Smooth muscle cell of the brain vasculature (primary cell): ENCODE measurements around the gene EXOC3L2.

Source experiments
- DNase-seq: peaks from one replicate; pipeline ENCODE4 v3.0.0-alpha.2; 2012; ENCODE audit warnings: low read depth, low spot score

The EXOC3L2 gene

DNA sequence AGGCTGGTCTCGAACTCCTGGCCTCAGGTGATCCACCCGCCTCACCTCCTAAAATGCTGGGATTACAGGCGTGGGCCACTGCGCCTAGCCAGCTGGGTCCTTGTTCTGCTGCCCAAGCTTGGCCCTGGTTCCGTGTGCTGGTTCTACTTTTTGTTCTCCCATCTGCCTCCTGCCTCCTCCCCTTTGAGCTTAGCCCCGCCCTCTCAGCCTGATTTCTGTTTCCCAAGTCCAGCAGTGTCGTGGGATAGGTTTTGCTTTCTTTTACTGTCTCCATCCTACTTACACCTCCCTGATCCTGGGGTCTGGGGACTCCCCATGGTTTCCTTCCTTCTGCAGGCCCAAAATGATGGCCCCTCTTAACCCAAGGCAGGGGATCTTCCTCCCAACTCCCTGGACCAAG, 64.3 kb downstream of the EXOC3L2 start:
- no peak for DNase-seq

DNA sequence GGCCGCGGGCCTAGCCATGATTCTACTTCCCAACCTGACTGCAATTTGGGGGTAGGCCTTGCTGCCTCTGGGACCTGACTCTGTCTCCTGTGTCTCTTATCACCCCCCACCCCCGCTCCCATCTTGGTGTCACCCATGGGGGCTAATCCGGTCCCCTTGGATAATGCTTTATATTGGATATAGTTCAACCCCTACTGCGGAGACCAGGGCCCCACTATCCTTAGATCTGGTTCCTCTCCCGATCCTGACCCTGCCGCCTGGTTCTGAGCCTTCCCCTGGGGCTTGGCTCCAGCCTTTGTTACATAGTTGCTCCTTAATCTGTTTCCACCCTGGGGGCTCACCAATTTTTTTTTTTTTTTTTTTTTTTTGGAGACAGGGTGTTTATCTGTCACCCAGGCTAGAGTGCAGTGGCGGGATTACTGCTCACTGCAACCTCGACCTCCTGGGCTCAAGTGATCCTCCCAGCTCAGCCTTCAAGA, 65.3 kb downstream of the EXOC3L2 start:
- no peak for DNase-seq

DNA sequence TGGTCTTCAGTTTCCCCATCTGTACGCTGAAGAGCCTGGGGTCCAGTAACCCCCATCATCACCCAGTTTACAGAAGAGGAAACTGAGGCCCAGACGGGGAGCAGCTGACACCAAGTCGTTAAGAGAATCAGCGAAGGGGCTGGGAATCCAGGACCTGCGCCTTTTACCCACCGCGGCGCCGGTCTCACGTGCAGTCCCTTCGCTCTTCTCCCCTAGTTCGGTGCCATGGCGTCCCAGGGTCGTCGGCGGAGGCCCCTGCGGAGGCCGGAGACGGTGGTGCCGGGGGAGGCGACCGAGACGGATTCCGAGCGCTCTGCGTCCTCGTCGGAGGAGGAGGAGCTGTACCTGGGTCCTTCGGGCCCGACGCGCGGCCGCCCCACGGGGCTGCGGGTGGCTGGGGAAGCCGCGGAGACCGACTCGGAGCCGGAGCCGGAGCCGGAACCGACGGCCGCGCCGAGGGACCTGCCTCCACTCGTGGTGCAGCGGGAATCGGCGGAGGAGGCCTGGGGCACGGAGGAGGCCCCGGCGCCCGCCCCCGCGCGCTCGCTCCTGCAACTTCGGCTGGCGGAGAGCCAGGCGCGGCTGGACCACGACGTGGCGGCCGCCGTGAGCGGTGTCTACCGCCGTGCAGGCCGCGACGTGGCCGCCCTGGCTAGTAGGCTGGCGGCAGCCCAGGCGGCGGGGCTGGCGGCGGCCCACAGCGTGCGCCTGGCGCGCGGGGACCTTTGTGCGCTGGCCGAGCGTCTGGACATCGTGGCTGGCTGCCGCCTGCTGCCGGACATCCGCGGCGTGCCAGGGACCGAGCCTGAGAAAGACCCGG, 65.9 kb downstream of the EXOC3L2 start:
- no peak for DNase-seq

DNA sequence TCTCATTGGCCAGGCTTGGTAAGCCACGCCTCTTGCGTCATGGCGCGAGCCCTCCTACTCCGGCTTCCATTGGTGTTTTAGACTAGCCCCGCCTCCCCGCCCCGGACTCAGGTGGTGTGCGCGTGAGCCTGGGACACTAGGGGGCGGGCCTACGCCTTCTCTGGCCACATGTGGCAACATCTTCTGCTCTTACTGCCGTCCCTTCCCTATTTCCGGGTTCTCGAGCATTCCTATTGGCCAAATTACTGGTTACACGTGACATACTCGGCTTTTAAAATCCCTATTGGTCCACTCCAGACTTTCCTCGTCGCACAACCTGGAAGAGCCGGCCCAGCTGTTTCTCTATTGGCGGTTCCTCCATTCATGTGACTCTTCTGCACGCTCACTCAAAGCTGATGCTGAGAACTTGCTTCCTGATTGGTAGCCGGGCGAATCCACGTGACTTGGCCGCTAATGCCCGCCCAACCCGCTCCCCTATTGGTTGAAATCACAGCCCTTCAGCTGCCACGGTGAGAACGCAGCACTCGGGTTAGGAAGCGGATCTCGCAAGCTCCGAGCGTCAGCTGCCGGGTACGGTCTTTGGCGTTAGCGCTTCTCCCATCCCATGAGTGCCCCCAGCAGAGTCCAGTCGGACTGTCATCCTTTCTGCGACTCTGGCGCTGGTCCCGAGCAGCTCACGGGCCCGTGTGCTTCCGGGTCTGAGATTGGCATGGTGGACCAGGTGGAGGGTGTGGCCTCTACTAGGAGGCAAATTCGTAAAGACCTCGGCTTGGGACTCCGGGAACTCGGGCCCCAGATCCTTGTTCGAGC, 66.7 kb downstream of the EXOC3L2 start, which contains the start of gene BLOC1S3:
Gene BLOC1S3 (plus strand): TSS at position 523 of the 810 bp plus-strand sequence. CDS start 513 bp downstream, outside the sequence.
- DNase-seq = peak; percentile 100

DNA sequence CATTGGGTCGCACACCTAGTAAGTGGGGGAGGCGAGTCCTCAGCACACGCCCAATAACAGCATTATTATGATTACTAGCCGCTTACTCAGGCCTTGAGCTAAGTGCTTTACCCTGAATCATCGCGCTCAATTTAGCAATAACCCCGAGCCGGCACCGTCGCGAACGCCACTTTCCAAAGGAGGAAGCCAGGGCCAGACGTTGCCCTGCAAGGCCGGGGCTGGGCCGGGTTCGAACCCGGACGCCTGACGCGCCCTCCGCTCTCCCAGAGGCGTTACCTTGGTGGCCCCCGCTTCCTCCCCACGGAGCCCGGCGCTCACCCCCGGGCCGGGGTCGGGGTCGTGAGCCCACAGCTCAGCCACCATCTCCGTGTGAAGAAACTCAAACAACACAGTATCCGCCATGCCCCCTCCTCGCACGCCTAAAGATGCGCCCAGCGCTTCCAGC, 67.4 kb downstream of the EXOC3L2 start, which contains the start of gene TRAPPC6A:
Gene TRAPPC6A (minus strand): TSS at position 421 of the 445 bp plus-strand sequence. CDS start 19 bp downstream, at position 402.
- DNase-seq = no peak

DNA sequence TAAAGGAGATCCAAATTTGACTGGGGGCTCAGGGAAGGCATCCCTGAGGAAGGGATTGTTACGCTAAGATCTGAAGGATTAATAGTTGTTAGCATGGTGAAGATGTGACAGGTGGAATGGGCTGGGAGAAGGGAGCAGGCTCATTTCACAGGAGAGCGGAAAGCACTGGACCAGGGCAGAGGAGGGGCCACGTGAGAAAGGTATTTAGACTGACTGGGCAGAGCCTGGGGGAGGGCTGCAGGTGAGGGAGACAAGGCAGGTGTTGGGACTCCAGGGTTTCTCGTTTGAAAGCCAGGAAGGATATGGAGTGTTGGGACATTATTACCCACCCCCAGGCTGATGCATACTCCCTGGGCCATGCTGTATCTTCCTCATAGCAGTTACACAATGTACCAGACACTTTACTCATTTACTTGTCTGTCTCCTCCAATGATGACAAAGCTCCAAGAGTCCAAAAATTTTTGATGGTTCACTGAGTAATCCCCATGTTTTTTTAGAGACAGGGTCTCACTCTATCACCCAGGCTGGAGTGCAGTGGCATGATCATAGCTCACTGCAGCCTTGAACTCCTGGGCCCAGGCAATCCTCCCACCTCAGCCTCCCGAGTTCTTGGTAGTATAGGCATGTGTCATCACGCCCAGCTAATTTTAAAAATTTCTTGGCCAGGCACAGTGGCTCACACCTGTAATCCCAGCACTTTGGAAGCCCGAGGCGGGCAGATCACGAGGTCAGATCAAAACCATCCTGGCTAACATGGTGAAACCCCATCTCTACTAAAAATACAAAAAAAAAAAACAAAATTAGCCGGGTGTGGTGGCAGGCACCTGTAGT, 69.5 kb downstream of the EXOC3L2 start:
- DNase-seq = no peak

DNA sequence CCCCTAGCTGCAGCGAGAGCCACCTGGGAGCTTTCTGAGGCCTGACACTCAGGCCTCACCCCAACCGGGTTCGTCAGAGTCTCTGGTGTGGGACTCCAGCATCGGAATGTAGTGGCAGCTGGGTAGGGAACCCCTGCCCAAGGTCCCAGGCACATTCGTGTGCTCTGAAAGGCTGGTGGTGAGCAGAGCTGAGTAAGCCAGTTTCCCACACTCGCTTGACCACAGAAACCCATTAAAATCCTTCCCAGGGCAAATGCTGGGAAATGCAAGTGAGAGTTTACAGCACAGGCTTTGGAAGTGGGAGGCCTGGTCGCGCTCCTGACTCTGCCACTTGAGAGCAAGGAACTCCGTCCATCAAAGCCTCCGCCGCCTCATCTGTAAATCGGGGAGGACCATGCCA, 71.4 kb downstream of the EXOC3L2 start:
- DNase-seq = no peak

DNA sequence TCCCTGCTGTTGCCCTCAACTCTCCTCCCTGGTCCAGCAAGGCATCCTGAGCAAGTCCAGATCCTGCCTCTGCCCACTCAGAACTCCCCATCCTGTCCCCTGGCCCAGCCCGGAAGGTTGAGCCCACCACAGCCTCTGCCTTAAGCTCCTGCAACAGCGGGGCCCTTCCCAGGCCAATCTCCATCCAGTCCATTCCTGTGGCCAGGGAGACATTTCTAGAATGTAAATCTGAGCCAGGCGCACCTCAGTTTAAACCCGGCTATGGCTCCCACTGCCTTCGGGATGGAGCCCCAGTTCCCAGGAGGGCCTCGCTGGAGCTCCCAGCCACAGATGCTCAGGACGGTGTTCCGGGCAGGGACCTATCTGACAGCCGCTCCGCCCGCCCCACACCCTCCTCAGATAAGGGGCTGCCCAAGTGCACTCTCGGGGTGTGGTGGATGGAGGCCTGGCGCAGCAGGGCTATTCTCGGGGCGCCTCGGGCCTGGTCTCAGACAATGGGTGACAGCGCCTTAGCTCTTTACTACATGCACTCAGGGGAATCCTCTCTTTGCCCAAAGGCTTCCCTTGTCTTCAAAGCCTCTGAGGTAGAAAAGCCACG, 72.5 kb downstream of the EXOC3L2 start:
- no peak for DNase-seq

DNA sequence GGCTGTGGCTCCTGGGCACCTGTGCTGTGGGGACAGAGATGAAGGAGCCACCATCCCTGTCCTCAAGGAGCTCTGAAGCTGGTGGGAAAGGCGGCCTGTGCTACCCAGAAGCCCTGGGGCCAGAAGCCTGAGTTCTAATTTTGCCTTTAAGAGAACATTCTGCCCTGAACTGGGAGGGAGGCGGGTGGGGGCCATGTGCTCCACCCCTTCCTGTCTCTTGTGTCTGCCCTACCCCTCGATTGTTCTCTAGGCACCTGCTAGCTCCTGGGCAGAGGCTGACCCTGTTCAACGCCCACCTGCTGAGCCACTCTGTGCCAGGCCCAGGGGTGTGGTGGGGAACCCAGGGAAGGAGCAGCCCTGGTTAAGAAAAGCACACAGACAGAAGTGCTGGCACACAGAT, 73.0 kb downstream of the EXOC3L2 start:
- no peak for DNase-seq

DNA sequence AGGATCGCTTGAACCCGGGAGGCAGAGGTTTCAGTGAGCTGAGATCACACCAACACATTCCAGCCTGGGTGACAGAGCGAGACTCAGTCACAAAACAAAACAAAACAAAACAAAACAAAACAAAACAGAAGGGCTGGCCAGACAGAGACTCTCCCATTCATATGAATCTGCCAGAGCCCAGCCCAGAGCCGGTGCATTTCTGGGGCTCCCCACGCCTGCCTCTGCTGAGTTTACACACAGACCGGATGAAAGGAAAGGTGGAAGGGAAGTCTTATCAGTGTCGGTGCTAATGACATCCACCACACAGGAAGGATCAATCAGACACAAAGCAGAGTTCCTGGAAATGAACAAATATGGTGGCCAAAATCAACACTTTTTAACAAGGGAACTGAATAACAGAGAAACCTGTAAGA, 74.0 kb downstream of the EXOC3L2 start:
- no peak for DNase-seq

DNA sequence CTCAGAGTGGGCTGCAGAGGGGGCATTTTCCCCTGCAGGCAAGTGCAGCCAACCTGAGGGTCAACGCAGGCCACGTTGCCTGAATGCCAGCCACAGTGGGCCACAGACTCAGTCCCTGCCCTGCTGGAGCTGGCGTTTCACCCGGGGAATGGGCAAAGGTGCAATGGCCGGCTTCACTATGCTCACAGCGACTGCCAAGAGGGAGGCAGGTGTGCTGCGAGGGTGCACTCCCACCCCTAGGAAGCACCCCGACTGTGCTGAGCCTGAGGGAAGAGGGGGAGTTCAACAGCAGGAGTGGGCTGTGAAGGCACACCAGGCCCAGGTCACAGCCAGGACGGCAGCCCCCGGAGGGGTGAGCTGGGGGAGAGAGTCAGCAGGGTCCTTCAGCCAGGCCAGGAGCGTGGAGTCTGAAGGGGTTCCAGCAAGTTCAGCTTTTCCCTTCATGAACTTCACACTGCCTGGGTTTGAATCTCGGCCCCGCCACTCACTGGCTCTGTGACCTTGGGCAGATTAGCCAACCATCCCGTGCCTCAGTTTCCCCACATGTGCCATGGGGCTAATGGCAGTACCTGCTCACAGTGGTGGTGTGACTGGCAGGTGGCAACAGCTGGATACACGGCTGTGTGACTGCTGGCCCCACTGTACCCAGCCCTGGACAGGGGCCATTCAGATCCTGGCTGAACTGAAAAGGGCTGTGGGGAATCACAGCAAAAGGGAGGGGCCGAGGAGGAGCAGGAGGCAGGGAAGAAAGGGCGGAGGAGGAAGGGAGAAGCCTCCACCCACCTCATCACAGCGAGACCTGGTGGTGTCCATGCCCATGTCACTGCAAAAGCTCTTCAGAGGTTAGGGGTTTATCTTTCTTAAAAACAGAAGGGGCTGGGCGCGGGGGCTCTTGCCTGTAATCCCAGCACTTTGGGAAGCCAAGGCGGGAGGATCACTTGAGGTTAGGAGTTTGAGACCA, 74.8 kb downstream of the EXOC3L2 start:
- no peak for DNase-seq

DNA sequence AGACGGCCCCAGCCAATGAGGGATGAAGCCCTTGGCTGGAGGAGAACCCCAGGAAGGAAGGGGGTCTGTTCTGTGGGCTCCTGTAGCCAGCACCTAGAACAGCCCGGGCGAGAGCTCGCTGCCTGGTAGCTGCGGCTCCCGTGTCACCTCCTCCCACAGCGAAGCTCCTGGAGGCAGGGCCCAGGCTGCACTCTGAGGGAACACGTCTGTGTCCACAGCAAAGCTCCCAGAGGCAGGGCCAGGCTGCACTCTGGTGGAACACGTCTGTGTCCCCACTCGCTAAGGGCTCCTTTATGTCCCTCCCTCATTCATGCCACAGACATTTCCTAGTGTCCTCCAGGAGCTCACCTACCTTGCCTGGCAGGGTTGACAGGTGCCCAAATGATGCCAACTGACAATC, 75.6 kb downstream of the EXOC3L2 start:
- no peak for DNase-seq

DNA sequence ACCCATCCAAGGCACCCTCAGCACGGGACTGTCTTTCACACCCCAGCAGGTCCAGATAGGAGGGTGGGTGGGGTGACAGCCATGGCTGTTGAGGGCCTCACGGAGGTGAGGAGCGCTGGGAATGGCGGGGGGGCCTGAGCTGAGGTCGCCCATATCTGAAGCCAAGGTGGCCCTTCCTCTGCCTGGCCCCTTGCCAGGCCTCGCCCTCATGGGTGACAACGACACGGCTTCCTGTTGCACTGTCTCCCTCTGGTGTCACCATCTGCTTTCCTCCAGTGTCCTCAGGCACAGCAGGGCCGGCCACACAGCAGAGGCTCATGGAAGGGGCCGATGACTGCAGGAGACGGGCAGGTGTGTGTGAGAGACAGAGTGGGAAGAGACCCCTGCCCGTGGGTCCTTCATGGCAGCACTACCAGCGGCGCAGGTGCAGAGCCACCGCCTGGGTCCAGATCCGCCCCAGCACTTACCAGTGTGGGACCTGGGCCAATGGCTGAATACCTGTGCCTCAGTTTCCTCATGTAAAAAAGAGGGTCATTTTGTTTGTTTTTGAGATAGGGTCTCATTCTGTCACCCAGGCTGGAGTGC, 76.3 kb downstream of the EXOC3L2 start:
- DNase-seq = no peak

DNA sequence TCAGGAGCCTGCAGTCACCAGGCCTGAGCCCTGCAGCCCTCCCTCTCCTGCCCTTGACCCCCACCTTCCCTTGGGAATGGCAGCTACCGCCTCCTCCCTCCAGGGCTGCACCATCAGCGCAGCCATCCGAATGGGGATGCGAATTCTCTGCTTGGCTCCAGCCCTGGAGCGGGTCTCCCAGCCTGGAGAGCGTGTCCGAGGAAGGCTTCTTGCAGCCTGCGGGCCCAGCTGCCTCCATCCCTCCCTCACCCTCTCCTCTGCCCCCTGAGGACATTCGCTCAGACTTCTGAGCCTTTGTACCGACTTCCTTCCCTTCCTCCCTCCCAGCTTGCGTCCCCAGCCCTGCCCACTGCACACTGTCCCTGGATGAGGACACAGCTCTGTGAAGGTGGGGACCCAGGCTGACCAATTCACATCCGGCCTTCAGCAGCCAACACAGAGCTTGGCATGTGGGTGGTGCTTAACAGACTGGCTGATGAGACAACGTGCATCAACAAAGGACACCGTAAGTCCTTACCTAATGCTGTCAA, 78.4 kb downstream of the EXOC3L2 start:
- no peak for DNase-seq

DNA sequence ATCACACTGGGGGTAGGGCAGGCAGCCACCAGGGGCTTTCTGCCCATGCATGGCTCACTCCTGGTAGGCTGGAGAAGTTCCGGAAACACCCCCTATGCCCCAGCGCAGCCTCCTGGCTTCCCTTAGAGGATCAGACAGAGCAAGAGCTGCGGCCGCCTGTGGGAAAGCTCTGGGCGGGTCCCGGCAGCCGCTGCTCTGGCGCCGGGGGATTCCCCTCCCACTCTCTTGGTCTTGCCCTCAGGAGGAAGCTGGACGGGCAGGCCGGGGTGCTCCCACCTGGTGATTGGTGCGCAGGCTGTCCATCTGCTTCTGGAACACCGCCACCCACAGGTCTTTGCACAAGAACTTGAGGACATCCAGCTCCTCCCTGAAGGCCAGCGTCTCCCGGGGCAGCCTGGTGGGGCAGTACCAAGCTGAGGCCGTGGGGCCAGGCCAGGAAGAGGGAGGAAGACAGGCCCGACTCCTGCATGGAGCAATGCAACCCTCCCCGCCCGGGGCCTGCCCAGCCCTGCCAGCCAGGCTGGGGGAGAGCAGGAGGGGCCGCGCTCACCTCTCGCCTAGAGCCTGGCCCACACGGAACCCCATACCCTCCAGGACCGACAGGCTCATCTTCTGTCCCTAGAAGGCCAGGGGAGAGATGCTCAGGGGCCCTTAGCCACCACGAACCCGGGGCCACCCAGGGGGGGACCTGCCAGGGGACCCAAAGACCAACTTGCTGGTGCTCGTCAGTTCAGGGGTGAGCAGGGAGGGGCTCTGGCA, 80.5 kb downstream of the EXOC3L2 start:
- DNase-seq = peak; percentile 21

DNA sequence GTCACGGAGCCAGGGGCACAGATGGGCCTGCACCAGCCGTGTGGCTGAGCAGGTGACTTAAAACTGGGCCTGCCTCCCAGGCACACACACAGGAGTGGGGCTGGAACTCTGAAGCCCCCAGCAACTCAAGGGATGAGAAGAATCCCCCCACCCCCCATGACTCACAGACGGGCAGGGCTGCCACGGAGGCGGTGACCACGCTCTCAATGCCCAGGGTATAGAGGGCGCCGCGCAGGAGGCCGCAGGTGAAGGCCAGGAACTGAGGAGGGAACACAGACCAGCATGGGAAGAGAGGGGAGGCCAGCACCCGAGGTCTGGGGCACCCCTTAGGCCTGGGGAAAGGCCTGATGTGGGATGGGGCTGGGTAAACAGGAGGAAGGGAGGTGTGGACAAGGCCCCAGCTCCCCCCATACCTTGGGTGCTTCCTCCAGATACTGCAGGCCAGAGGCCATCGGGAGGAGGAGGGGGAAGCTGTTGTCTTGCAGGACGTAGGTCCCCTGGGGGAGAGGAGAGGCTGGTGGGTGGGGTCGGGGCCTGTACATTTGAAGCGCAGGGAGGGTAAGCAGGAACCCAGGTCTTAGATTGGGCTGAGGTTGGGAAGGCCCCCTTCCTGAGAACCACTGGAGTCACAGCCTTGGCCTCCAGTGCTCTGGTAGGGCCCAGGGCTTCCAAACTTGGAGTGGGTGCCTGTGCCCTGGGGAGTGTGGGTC, 81.3 kb downstream of the EXOC3L2 start:
- no peak for DNase-seq

DNA sequence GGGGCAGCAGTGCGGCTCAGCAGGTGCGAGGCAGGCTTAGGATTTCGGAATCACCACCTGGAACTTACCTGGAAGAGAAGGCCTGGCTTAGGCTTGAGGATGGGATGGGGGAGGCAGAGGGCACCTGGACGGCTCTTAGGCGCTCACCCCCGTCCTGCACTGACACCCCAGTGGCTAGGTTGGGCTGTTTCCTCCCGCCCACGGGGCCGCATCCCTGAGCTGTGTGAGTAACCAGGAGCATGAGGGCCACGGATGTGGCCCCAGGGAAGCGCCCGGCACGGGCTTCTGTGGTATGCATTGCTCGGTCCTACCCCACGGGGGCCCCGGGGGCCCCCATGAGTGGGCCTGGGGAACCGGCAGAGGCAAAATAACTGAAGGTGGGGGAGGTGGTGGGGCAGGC, 82.1 kb downstream of the EXOC3L2 start:
- DNase-seq = no peak

DNA sequence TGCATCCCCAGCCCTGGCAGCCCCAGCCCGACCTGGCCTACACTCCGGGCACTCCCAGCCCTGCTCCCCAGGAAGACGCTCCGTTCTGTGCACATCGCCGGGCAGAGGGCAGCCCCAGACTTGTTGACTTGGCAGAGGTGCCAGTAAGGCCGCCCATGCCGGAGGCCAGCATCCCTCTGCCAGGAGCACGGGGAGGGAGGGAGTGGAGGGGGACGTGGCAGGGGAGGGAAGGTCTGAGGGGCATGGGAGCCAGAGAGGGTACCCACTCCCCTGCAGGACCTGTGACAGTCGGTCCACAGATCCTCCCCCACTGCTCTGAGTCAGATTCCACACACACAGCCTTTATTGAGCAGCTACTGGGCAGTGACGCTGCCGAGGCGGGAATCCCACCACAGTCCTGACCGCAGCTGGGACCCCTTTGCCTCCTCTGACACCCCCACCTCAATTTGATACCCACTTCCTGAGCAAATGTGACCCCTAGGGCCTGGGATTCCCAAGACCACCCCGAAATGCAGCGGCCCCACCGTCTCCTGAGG, 82.5 kb downstream of the EXOC3L2 start:
- no peak for DNase-seq
